ENCODE measurements around the gene SSBP2. TPM values are rescaled to one million over a fixed set of nuclear protein-coding genes. Genes with fewer than 3 reads are reported as not detected.

The SSBP2 gene
- total and polyA plus RNA-seq, 2 donors (not counting 3 experiments of a cell fraction or from before 2014, with no cell fraction given), result 9.6 to 11.5 TPM

- dilution Hi-C loops (cut with MboI; ENCODE audit: extremely low pct_ligation_motif_present, low sequenced_read_pairs) (no loop called here), intact Hi-C loops (cut with micrococcal nuclease) (no loop called here)
- no peak overlapping the region for H3K4me2 ChIP-seq (ENCODE audit: insufficient read depth, low read length)
- no peaks in the 10 kb centered on the region for H3K27me3 ChIP-seq (ENCODE audit: control insufficient read depth in 2 of 2, insufficient read depth in 2 of 2, low read length in 2 of 2)
- H3K36me3 ChIP-seq (ENCODE audit: control insufficient read depth in 2 of 2, extremely low read depth in 1 of 2, insufficient read depth in 2 of 2, low read length in 2 of 2), result no peaks in the 10 kb centered on the region
- H3K27ac ChIP-seq (ENCODE audit: insufficient read depth, low read depth, low read length), result no peak overlapping the region
- FAIRE-seq, result no peak
- H4K20me1 ChIP-seq (replicated peaks; ENCODE audit: control insufficient read depth, extremely low read depth, insufficient read depth, low read length), result no peaks in the 10 kb centered on the region
- no peak overlapping the region for H2AFZ ChIP-seq (ENCODE audit: low read depth, low read length)
- TF ChIP-seq FOS (IDR thresholded peaks at IDR 0.05; ENCODE audit: borderline replicate concordance, insufficient read depth, low read length) (no peak), POLR2A (IDR thresholded peaks at IDR 0.05; ENCODE audit: low read depth, low read length) (no peak), GATA2 (IDR thresholded peaks at IDR 0.05; ENCODE audit: insufficient read depth, insufficient read length, low read depth, low read length) (no peak)
- no peaks in the 10 kb centered on the region for H3K9me1 ChIP-seq (replicated peaks; ENCODE audit: control insufficient read depth, extremely low read depth, insufficient read depth, low read length)
- BruUV-seq (replicated peaks), result no TSS peak
- H3K4me1 ChIP-seq (ENCODE audit: control insufficient read depth, extremely low read depth, insufficient read depth, low read length), result no peaks in the 10 kb centered on the region
- ChIA-PET POLR2A (no interaction called here), CTCF (no interaction called here)
- no peak overlapping the region for H3K9ac ChIP-seq (replicated peaks; ENCODE audit: extremely low read depth, insufficient read depth, low read length)
- no peaks in the 10 kb centered on the region for H3K79me2 ChIP-seq (ENCODE audit: control insufficient read depth, insufficient read depth, low read length)
- no peak for DNase-seq (ENCODE audit: low read depth, low spot score)
- H3K4me3 ChIP-seq (replicated peaks in 1 of 3; ENCODE audit: insufficient read depth in 1 of 3, low read depth in 1 of 3, low read length in 3 of 3), result no peak overlapping the region
- no peaks in the 10 kb centered on the region for H3K9me3 ChIP-seq (replicated peaks; ENCODE audit: control insufficient read depth, insufficient read depth, low read length)
These were observed 203.9 kb downstream of the SSBP2 start for GRCh38 chr5:81547001-81547400.

GRCh38 chr5:81545911-81546310 lies 205.0 kb downstream of the SSBP2 start:
- BruUV-seq (replicated peaks), result no TSS peak
- H2AFZ ChIP-seq (ENCODE audit: low read depth, low read length), result no peak overlapping the region
- no peak overlapping the region for H3K27ac ChIP-seq (ENCODE audit: insufficient read depth, low read depth, low read length)
- dilution Hi-C loops (cut with MboI; ENCODE audit: extremely low pct_ligation_motif_present, low sequenced_read_pairs), result no loop called here
- no peaks in the 10 kb centered on the region for H4K20me1 ChIP-seq (replicated peaks; ENCODE audit: control insufficient read depth, extremely low read depth, insufficient read depth, low read length)
- TF ChIP-seq FOS (IDR thresholded peaks at IDR 0.05; ENCODE audit: borderline replicate concordance, insufficient read depth, low read length) (no peak), MYC (IDR thresholded peaks at IDR 0.05; ENCODE audit: low read depth, low read length) (no peak), JUN (IDR thresholded peaks at IDR 0.05; ENCODE audit: borderline replicate concordance, insufficient read depth, insufficient read length, low read depth) (no peak), MAX (IDR thresholded peaks at IDR 0.05; ENCODE audit: insufficient read depth, insufficient read length) (no peak), POLR2A (IDR thresholded peaks at IDR 0.05; ENCODE audit: low read depth, low read length) (no peak), GATA2 (IDR thresholded peaks at IDR 0.05; ENCODE audit: insufficient read depth, insufficient read length, low read depth, low read length) (no peak), EZH2 (IDR thresholded peaks at IDR 0.05; ENCODE audit: borderline replicate concordance, low read depth, low read length, severe bottlenecking) (no peak), POLR2AphosphoS5 (IDR thresholded peaks at IDR 0.05; ENCODE audit: insufficient read depth, low read depth, low read length) (no peak)
- TF ChIP-seq, protein P1, sequence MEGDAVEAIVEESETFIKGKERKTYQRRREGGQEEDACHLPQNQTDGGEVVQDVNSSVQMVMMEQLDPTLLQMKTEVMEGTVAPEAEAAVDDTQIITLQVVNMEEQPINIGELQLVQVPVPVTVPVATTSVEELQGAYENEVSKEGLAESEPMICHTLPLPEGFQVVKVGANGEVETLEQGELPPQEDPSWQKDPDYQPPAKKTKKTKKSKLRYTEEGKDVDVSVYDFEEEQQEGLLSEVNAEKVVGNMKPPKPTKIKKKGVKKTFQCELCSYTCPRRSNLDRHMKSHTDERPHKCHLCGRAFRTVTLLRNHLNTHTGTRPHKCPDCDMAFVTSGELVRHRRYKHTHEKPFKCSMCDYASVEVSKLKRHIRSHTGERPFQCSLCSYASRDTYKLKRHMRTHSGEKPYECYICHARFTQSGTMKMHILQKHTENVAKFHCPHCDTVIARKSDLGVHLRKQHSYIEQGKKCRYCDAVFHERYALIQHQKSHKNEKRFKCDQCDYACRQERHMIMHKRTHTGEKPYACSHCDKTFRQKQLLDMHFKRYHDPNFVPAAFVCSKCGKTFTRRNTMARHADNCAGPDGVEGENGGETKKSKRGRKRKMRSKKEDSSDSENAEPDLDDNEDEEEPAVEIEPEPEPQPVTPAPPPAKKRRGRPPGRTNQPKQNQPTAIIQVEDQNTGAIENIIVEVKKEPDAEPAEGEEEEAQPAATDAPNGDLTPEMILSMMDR (IDR thresholded peaks at IDR 0.05; ENCODE audit: extremely low read depth in 1 of 2, insufficient read depth in 1 of 2, low read depth in 1 of 2, low read length in 2 of 2), result no peak
- H3K9ac ChIP-seq (replicated peaks; ENCODE audit: extremely low read depth, insufficient read depth, low read length), result no peak overlapping the region
- no peak overlapping the region for H3K4me3 ChIP-seq (replicated peaks in 1 of 3; ENCODE audit: insufficient read depth in 1 of 3, low read depth in 1 of 3, low read length in 3 of 3)
- no peaks in the 10 kb centered on the region for H3K9me1 ChIP-seq (replicated peaks; ENCODE audit: control insufficient read depth, extremely low read depth, insufficient read depth, low read length)
- FAIRE-seq (no peak), DNase-seq (ENCODE audit: low read depth, low spot score) (no peak)
- H3K9me3 ChIP-seq (replicated peaks; ENCODE audit: control insufficient read depth, insufficient read depth, low read length), result no peaks in the 10 kb centered on the region
- no peaks in the 10 kb centered on the region for H3K36me3 ChIP-seq (ENCODE audit: control insufficient read depth in 2 of 2, extremely low read depth in 1 of 2, insufficient read depth in 2 of 2, low read length in 2 of 2)
- ChIA-PET CTCF (interaction anchor here (1.3 kb wide), 1 partner anchor 39 kb away, joined by 3 read pairs; no protein-coding TSS in a partner anchor), POLR2A (no interaction called here)
- H3K4me2 ChIP-seq (ENCODE audit: insufficient read depth, low read length), result no peak overlapping the region
- H3K4me1 ChIP-seq (ENCODE audit: control insufficient read depth, extremely low read depth, insufficient read depth, low read length), result no peaks in the 10 kb centered on the region
- H3K79me2 ChIP-seq (ENCODE audit: control insufficient read depth, insufficient read depth, low read length), result no peaks in the 10 kb centered on the region
- H3K27me3 ChIP-seq (ENCODE audit: control insufficient read depth in 2 of 2, insufficient read depth in 2 of 2, low read length in 2 of 2), result no peaks in the 10 kb centered on the region
- intact Hi-C loops (cut with micrococcal nuclease), result no loop called here
